NCI-H2171 treated with DMSO at 0.1 percent for 48 hours (cell line): ENCODE data around the gene KRT71.

Experiments used
- DNase-seq: peaks from one replicate; lab custom pipeline; 2025; lab: John Stamatoyannopoulos, UW

KRT71 gene

GRCh38 chr12:52495389-52495788 is 57.6 kb downstream of the KRT71 start:
- peak; percentile 99 for DNase-seq

- no peak for DNase-seq
Measured at GRCh38 chr12:52494518-52494917, 58.4 kb downstream of the KRT71 start.

- no peak for DNase-seq
Measured at GRCh38 chr12:52494100-52494499, 58.8 kb downstream of the KRT71 start.
